ENCODE measurements around the gene ACLY.
"Not testable (repeated sequence)": the region's sequence is repeated elsewhere in the genome, so short reads cannot be mapped to it uniquely, and the experiment has no call there.

ACLY gene

GRCh38 chr17:41893384-41893783, 25.4 kb downstream of the ACLY start:
- peaks cover 23% of the 10 kb centered on the region for H3K4me1 ChIP-seq (ENCODE audit: control insufficient read depth, insufficient read depth, low read length, poor library complexity, severe bottlenecking)
- H3K36me3 ChIP-seq (ENCODE audit: control insufficient read depth, insufficient read depth, low read length) = peaks cover 95% of the 10 kb centered on the region
- no peak overlapping the region for H3K27ac ChIP-seq (ENCODE audit: low read depth, low read length, severe bottlenecking)
- WGBS, 2 experiments (ENCODE audit: insufficient coverage in 2 of 2) = 100% methylated on average over 3 of the region's 3 CpGs
- no peak overlapping the region for H3K4me3 ChIP-seq (ENCODE audit: extremely low read depth, insufficient read depth, low read length, poor library complexity, severe bottlenecking)
- no peaks in the 10 kb centered on the region for H3K9me3 ChIP-seq (ENCODE audit: control insufficient read depth, low read length)

DNA sequence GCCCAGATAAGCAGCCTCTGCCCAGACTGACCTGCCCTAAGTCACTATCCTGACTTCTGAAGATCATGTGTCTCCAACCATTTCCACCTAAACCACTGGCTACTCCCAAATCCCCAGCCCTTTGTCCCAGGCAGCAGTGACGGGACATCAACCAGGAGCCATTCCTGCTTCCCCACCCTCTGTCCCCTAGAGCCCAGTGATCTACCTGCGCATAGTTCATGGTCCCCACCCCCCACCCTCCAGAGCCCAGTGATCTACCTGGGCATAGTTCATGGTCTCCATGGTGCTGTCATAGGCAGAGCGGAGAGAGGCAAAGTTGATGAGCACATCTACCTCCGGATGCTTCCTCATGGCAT, 26.8 kb downstream of the ACLY start:
- 97 to 100% methylated on average over 3 to 4 of the region's 4 CpGs for WGBS, 2 experiments (ENCODE audit: insufficient coverage in 2 of 2)
- Histone ChIP-seq H3K27ac (ENCODE audit: low read depth, low read length, severe bottlenecking) (no peak overlapping the region), H3K36me3 (ENCODE audit: control insufficient read depth, insufficient read depth, low read length) (peaks cover 95% of the 10 kb centered on the region), H3K9me3 (ENCODE audit: control insufficient read depth, low read length) (no peaks in the 10 kb centered on the region), H3K4me1 (ENCODE audit: control insufficient read depth, insufficient read depth, low read length, poor library complexity, severe bottlenecking) (peaks cover 23% of the 10 kb centered on the region), H3K4me3 (ENCODE audit: extremely low read depth, insufficient read depth, low read length, poor library complexity, severe bottlenecking) (no peak overlapping the region)

GRCh38 chr17:41891135-41892020, 27.4 kb downstream of the ACLY start:
- Histone ChIP-seq H3K4me3 (ENCODE audit: extremely low read depth, insufficient read depth, low read length, poor library complexity, severe bottlenecking) (no peak overlapping the region), H3K4me1 (ENCODE audit: control insufficient read depth, insufficient read depth, low read length, poor library complexity, severe bottlenecking) (peaks cover 18% of the 10 kb centered on the region), H3K36me3 (ENCODE audit: control insufficient read depth, insufficient read depth, low read length) (peaks cover 95% of the 10 kb centered on the region), H3K27ac (ENCODE audit: low read depth, low read length, severe bottlenecking) (no peak overlapping the region), H3K9me3 (ENCODE audit: control insufficient read depth, low read length) (no peaks in the 10 kb centered on the region)
- 94 to 95% methylated on average over 2 to 3 of the region's 7 CpGs for WGBS, 2 experiments (ENCODE audit: insufficient coverage in 2 of 2)

- WGBS, 2 experiments (ENCODE audit: insufficient coverage in 2 of 2) = 95 to 98% methylated on average over 4 of the region's 6 CpGs
- H3K4me1 ChIP-seq (ENCODE audit: control insufficient read depth, insufficient read depth, low read length, poor library complexity, severe bottlenecking) = no peaks in the 10 kb centered on the region
- H3K36me3 ChIP-seq (ENCODE audit: control insufficient read depth, insufficient read depth, low read length) = peaks cover 96% of the 10 kb centered on the region
Observed at GRCh38 chr17:41888332-41888965, 30.3 kb downstream of the ACLY start.

DNA sequence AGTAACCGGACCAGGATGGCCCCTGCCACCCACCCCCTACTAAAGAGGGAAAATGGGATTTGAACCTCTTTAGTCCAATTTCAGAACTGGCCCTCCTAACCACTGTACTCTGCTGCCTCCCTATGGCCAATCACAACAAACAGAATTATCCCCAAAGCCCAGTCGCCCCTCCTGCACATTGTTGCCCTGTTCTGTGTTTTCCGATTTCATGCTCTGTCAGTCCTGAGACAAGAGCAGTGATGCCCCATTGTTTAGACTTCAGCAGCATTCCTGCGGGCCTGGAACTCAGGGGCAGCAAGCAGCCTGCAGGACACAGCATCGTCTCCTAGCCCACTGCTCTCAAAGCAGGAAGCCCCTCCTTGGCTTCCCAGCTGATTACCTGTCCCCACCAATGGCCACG, 33.0 kb downstream of the ACLY start:
- Histone ChIP-seq H3K4me1 (ENCODE audit: control insufficient read depth, insufficient read depth, low read length, poor library complexity, severe bottlenecking) (no peaks in the 10 kb centered on the region), H3K9me3 (ENCODE audit: control insufficient read depth, low read length) (no peaks in the 10 kb centered on the region), H3K36me3 (ENCODE audit: control insufficient read depth, insufficient read depth, low read length) (peaks cover 95% of the 10 kb centered on the region), H3K27ac (ENCODE audit: low read depth, low read length, severe bottlenecking) (no peak overlapping the region), H3K4me3 (ENCODE audit: extremely low read depth, insufficient read depth, low read length, poor library complexity, severe bottlenecking) (no peak overlapping the region)
- 80 to 90% methylated on average over 5 of the region's 6 CpGs for WGBS, 2 experiments (ENCODE audit: insufficient coverage in 2 of 2)

More at GRCh38 chr17:41888332-41888965, 30.3 kb downstream of the ACLY start:
- no peak overlapping the region for H3K4me3 ChIP-seq (ENCODE audit: extremely low read depth, insufficient read depth, low read length, poor library complexity, severe bottlenecking)
- H3K9me3 ChIP-seq (ENCODE audit: control insufficient read depth, low read length) = no peaks in the 10 kb centered on the region
- no peak overlapping the region for H3K27ac ChIP-seq (ENCODE audit: low read depth, low read length, severe bottlenecking)

DNA sequence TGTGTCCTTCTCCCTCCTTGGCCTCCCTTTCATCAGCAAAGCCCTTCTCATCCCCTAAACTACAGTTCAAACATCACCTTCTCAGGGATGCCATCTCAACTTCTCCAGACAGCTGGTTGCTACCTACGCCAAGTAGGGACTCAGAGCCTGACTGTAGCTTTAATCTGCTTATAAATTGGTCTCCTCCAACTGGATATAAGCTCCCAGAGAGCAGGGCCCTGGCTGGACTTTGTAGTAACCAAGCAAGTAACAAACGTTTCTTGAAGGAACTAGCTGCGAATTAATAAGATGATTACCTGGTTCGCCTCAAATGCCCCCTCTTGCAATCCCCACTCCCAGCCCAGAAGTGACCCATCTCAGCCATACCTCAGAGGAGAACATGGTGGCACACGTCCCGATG, 36.0 kb downstream of the ACLY start:
- peaks cover 99% of the 10 kb centered on the region for H3K36me3 ChIP-seq (ENCODE audit: control insufficient read depth, insufficient read depth, low read length)
- H3K4me1 ChIP-seq (ENCODE audit: control insufficient read depth, insufficient read depth, low read length, poor library complexity, severe bottlenecking) = no peaks in the 10 kb centered on the region
- H3K9me3 ChIP-seq (ENCODE audit: control insufficient read depth, low read length) = no peaks in the 10 kb centered on the region
- 93 to 97% methylated on average over 4 to 5 of the region's 6 CpGs for WGBS, 2 experiments (ENCODE audit: insufficient coverage in 2 of 2)
- no peak overlapping the region for H3K27ac ChIP-seq (ENCODE audit: low read depth, low read length, severe bottlenecking)
- H3K4me3 ChIP-seq (ENCODE audit: extremely low read depth, insufficient read depth, low read length, poor library complexity, severe bottlenecking) = no peak overlapping the region

- Histone ChIP-seq H3K9me3 (ENCODE audit: control insufficient read depth, low read length) (no peaks in the 10 kb centered on the region), H3K4me1 (ENCODE audit: control insufficient read depth, insufficient read depth, low read length, poor library complexity, severe bottlenecking) (no peaks in the 10 kb centered on the region), H3K27ac (ENCODE audit: low read depth, low read length, severe bottlenecking) (no peak overlapping the region), H3K4me3 (ENCODE audit: extremely low read depth, insufficient read depth, low read length, poor library complexity, severe bottlenecking) (no peak overlapping the region), H3K36me3 (ENCODE audit: control insufficient read depth, insufficient read depth, low read length) (peaks cover 88% of the 10 kb centered on the region)
- WGBS, 2 experiments (ENCODE audit: insufficient coverage in 2 of 2) = 96% methylated on average over 3 of the region's 4 CpGs
Observed at GRCh38 chr17:41880130-41880529, 38.6 kb downstream of the ACLY start.

DNA sequence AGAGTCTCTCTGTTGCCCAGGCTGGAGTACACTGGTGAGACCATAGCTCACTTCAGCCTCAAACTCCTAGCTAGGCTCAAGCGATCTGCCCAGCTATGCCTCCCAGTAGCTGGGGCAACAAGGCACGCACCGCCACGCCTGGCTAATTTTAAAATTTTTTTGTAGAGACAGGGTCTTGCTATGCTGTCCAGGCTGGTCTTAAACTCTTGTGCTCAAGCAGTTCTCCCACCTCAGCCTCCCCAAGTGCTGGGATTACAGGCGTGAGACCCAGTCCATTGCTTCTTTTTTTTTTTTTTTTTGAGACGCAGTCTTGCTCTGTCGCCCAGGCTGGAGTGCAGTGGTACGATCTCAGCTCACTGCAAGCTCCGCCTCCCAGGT, 44.5 kb downstream of the ACLY start:
- WGBS, 2 experiments (ENCODE audit: insufficient coverage in 2 of 2) = 96 to 100% methylated on average over 4 to 5 of the region's 9 CpGs
- H3K27ac ChIP-seq (ENCODE audit: low read depth, low read length, severe bottlenecking); H3K4me1 ChIP-seq (ENCODE audit: control insufficient read depth, insufficient read depth, low read length, poor library complexity, severe bottlenecking); H3K9me3 ChIP-seq (ENCODE audit: control insufficient read depth, low read length); H3K4me3 ChIP-seq (ENCODE audit: extremely low read depth, insufficient read depth, low read length, poor library complexity, severe bottlenecking): not testable (repeated sequence)
- H3K36me3 ChIP-seq (ENCODE audit: control insufficient read depth, insufficient read depth, low read length) = peaks cover 88% of the 10 kb centered on the region

GRCh38 chr17:41873559-41874292, 45.0 kb downstream of the ACLY start:
- Histone ChIP-seq H3K27ac (ENCODE audit: low read depth, low read length, severe bottlenecking) (no peak overlapping the region), H3K36me3 (ENCODE audit: control insufficient read depth, insufficient read depth, low read length) (peaks cover 88% of the 10 kb centered on the region), H3K4me1 (ENCODE audit: control insufficient read depth, insufficient read depth, low read length, poor library complexity, severe bottlenecking) (no peaks in the 10 kb centered on the region), H3K9me3 (ENCODE audit: control insufficient read depth, low read length) (no peaks in the 10 kb centered on the region), H3K4me3 (ENCODE audit: extremely low read depth, insufficient read depth, low read length, poor library complexity, severe bottlenecking) (no peak overlapping the region)
- 95 to 96% methylated on average over 9 to 10 of the region's 10 CpGs for WGBS, 2 experiments (ENCODE audit: insufficient coverage in 2 of 2)

DNA sequence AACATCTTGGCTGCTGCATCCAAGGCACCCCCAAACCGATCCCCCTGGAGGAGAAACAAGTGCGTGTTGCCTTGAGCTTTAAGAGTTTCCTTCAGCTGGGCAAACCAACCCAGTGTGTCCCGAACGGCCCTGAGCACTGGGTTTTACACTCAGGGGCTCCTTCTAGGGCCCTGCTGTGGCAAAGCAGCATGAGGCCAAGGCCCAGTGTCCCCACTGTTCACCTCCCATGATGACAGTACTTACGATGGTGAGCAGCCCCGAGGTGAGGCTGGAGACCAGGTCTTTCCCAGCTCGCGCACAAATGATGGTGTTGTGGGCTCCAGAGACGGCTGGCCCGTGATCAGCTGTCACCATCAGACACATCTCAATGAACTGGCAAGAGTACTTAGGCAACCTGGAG, 47.0 kb downstream of the ACLY start:
- H3K9me3 ChIP-seq (ENCODE audit: control insufficient read depth, low read length) = no peaks in the 10 kb centered on the region
- H3K4me1 ChIP-seq (ENCODE audit: control insufficient read depth, insufficient read depth, low read length, poor library complexity, severe bottlenecking) = no peaks in the 10 kb centered on the region
- no peak overlapping the region for H3K4me3 ChIP-seq (ENCODE audit: extremely low read depth, insufficient read depth, low read length, poor library complexity, severe bottlenecking)
- H3K36me3 ChIP-seq (ENCODE audit: control insufficient read depth, insufficient read depth, low read length) = peaks cover 86% of the 10 kb centered on the region
- no peak overlapping the region for H3K27ac ChIP-seq (ENCODE audit: low read depth, low read length, severe bottlenecking)
- WGBS, 2 experiments (ENCODE audit: insufficient coverage in 2 of 2) = 94 to 95% methylated on average over 10 of the region's 10 CpGs
